Measurements from ENCODE around the gene SPRY1.

SPRY1 gene

GRCh38 chr4:123379392-123379791 lies 17.2 kb upstream of the SPRY1 start:
- DNase-seq = no peak

- DNase-seq = no peak
Measured at GRCh38 chr4:123380728-123381716, 15.6 kb upstream of the SPRY1 start.

- no peak for DNase-seq
Measured at GRCh38 chr4:123381996-123382395, 14.6 kb upstream of the SPRY1 start.

- DNase-seq = no peak
Measured at GRCh38 chr4:123383566-123383965, 13.0 kb upstream of the SPRY1 start.

GRCh38 chr4:123386609-123387008 lies 10.0 kb upstream of the SPRY1 start:
- no peak for DNase-seq

- DNase-seq = no peak
Measured at GRCh38 chr4:123390846-123391456, 5.6 kb upstream of the SPRY1 start.

GRCh38 chr4:123393721-123394120 lies 2.9 kb upstream of the SPRY1 start:
- DNase-seq = no peak

- peak in 38 of 56 donors; percentile 6 to 69 (median 24) for DNase-seq
Measured at GRCh38 chr4:123397144-123398065, 810 bp downstream of the SPRY1 start.

- DNase-seq = peak in 44 of 56 donors; percentile 4 to 74 (median 44)
Measured at GRCh38 chr4:123398066-123398852, 1.7 kb downstream of the SPRY1 start.

- DNase-seq = peak in 43 of 56 donors; percentile 6 to 76 (median 37)
Measured at GRCh38 chr4:123398853-123399626, 2.4 kb downstream of the SPRY1 start.

GRCh38 chr4:123399627-123400358 lies 3.2 kb downstream of the SPRY1 start:
- DNase-seq = peak in 17 of 56 donors; percentile 5 to 76 (median 29)

- no peak for DNase-seq
Measured at GRCh38 chr4:123401271-123402120, 4.9 kb downstream of the SPRY1 start.

GRCh38 chr4:123402121-123402465 lies 5.5 kb downstream of the SPRY1 start:
- no peak for DNase-seq

GRCh38 chr4:123403080-123403604 lies 6.5 kb downstream of the SPRY1 start:
- DNase-seq = no peak

GRCh38 chr4:123404533-123404932 lies 7.9 kb downstream of the SPRY1 start:
- no peak for DNase-seq

GRCh38 chr4:123405267-123405865 lies 8.8 kb downstream of the SPRY1 start:
- DNase-seq = no peak

GRCh38 chr4:123406872-123407271 lies 10.3 kb downstream of the SPRY1 start:
- DNase-seq = no peak
